ENCODE measurements around the gene PEAK1.

GRCh38 chr15:77063249-77063648 lies 356.7 kb downstream of the PEAK1 start:
- TF ChIP-seq CTCF (IDR thresholded peaks at IDR 0.05) = no peak
- no peak for TF ChIP-seq POLR2A (IDR thresholded peaks at IDR 0.05)
